ENCODE measurements around the gene RPE65.
"Not testable (repeated sequence)": the region's sequence is repeated elsewhere in the genome, so short reads cannot be mapped to it uniquely, and the experiment has no call there.

Gene RPE65

GRCh38 chr1:68453060-68453670, 3.4 kb upstream of the RPE65 start:
- DNase-seq (ENCODE audit: low read depth in 1 of 2, low spot score in 1 of 2) = no peak

- DNase-seq (ENCODE audit: low read depth in 1 of 2, low spot score in 1 of 2) = no peak
These were observed 1.4 kb downstream of the RPE65 start for GRCh38 chr1:68448365-68448764.

GRCh38 chr1:68445709-68446108, 4.0 kb downstream of the RPE65 start:
- DNase-seq (ENCODE audit: low read depth in 1 of 2, low spot score in 1 of 2) = no peak

GRCh38 chr1:68442822-68443556, 6.8 kb downstream of the RPE65 start:
- no peak for DNase-seq (ENCODE audit: low read depth in 1 of 2, low spot score in 1 of 2)

- no peak for DNase-seq (ENCODE audit: low read depth in 1 of 2, low spot score in 1 of 2)
These were observed 7.7 kb downstream of the RPE65 start for GRCh38 chr1:68442006-68442405.

GRCh38 chr1:68438310-68438709, 11.4 kb downstream of the RPE65 start:
- DNase-seq (ENCODE audit: low read depth in 1 of 2, low spot score in 1 of 2) = no peak

- no peak for DNase-seq (ENCODE audit: low read depth in 1 of 2, low spot score in 1 of 2)
These were observed 16.4 kb downstream of the RPE65 start for GRCh38 chr1:68433395-68433794.

- DNase-seq (ENCODE audit: low read depth in 1 of 2, low spot score in 1 of 2) = no peak
These were observed 18.7 kb downstream of the RPE65 start for GRCh38 chr1:68431076-68431475.

GRCh38 chr1:68429233-68429808, 20.4 kb downstream of the RPE65 start:
- no peak for DNase-seq (ENCODE audit: low read depth in 1 of 2, low spot score in 1 of 2)

GRCh38 chr1:68426594-68426993, 23.2 kb downstream of the RPE65 start:
- no peak for DNase-seq (ENCODE audit: low read depth in 1 of 2, low spot score in 1 of 2)

GRCh38 chr1:68421350-68421749, 28.4 kb downstream of the RPE65 start:
- DNase-seq (ENCODE audit: low read depth in 1 of 2, low spot score in 1 of 2) = no peak

GRCh38 chr1:68409426-68409825, 40.3 kb downstream of the RPE65 start:
- DNase-seq (ENCODE audit: low read depth in 1 of 2, low spot score in 1 of 2) = no peak

GRCh38 chr1:68401506-68401905, 48.2 kb downstream of the RPE65 start:
- DNase-seq (ENCODE audit: low read depth in 1 of 2, low spot score in 1 of 2) = no peak

- not testable (repeated sequence) for DNase-seq (ENCODE audit: low read depth in 1 of 2, low spot score in 1 of 2)
These were observed 54.2 kb downstream of the RPE65 start for GRCh38 chr1:68395575-68395974.

- not testable (repeated sequence) for DNase-seq (ENCODE audit: low read depth in 1 of 2, low spot score in 1 of 2)
These were observed 57.3 kb downstream of the RPE65 start for GRCh38 chr1:68392474-68392873.

GRCh38 chr1:68385798-68386524, 63.8 kb downstream of the RPE65 start:
- not testable (repeated sequence) for DNase-seq (ENCODE audit: low read depth in 1 of 2, low spot score in 1 of 2)

GRCh38 chr1:68384872-68385411, 64.8 kb downstream of the RPE65 start:
- DNase-seq (ENCODE audit: low read depth in 1 of 2, low spot score in 1 of 2) = no peak

GRCh38 chr1:68384321-68384813, 65.4 kb downstream of the RPE65 start:
- no peak for DNase-seq (ENCODE audit: low read depth in 1 of 2, low spot score in 1 of 2)

- DNase-seq (ENCODE audit: low read depth in 1 of 2, low spot score in 1 of 2) = no peak
These were observed 66.7 kb downstream of the RPE65 start for GRCh38 chr1:68383092-68383491.

GRCh38 chr1:68379085-68379478, 70.7 kb downstream of the RPE65 start:
- no peak for DNase-seq (ENCODE audit: low read depth in 1 of 2, low spot score in 1 of 2)

All from activated T-helper 1 cell treated with anti-CD3 and anti-CD28 coated beads, Interleukin-2, amount 50 U/mL, for 16 hours (primary cell).